Left renal pelvis (tissue), 4 donors: ENCODE measurements around the gene SIK2. TPM values are rescaled to one million over a fixed set of nuclear protein-coding genes. Genes with fewer than 3 reads are reported as not detected.

Experiments
- DNase-seq, 4 donors: peaks; one replicate each; pipeline ENCODE4 v3.0.0-alpha.2; 2013; ENCODE audit warnings: low read depth in 4 of 4, low spot score in 3 of 4
- polyA plus RNA-seq, 4 donors: library from polyadenylated mRNA; unstranded; fragments of 120-200 nt; gene quantifications; one replicate each; pipeline ENCODE4 v1.2.1, GENCODE V29; 2013; ENCODE audit not compliant: insufficient read length in 4 of 4

SIK2 gene
- polyA plus RNA-seq, 4 donors = 15.6 to 25.0 (median 20.7) TPM

- no peak for DNase-seq
Observed at GRCh38 chr11:111776398-111777093, 174.3 kb downstream of the SIK2 start.

GRCh38 chr11:111777094-111778046, 175.1 kb downstream of the SIK2 start:
- DNase-seq = peak in 1 of 4 donors; percentile 61

DNA sequence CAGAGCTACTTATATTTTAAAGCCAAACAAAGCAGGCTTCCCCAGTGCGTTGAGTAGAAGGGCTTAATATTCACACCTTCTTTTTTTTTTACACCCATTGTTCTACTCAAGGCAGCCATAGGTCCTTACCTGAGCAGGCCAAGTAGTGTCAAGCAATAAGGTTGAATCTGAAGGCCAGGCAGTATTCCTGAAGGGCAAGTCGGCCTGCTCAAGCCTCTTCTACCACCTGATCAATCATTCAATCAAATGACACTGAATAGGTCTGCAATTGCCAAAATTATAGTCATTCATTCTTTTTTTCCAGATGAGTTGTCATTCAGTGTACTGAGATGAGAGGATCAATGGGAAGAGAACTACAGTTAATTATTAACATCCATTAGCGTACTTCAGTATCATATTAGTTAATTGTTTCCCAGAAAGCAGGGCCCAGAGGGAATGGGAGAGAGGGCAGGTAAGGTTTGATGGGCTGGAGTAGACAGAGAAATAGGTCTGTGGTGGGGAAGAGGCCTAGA, 175.9 kb downstream of the SIK2 start:
- DNase-seq = no peak

DNA sequence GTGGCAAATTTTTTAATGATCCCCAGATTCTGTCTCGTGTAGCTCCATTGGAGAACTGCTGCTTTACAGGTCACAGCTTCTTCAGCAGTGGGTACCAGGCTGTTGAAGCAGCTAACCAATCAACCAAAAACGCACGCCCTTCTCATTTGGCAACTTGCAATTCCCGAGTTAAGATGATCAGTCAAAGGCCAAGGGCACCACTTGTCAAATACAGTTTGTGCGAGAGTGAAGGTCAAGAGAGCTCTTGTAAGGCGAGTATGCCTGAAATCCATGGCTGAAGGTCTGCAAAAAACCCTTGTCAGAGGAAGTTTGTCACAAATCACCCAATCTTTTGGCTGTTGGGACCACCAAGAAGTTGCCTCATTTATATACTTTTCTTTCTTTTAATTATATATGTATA, 176.9 kb downstream of the SIK2 start:
- no peak for DNase-seq

Other genes starting within 250 kb of the SIK2 start
- gene POU2AF1, start 223.2 kb upstream of the SIK2 start, polyA plus RNA-seq = 1 to 10 TPM in 1 of 4 donors, under 1 TPM in 3; 0.26 to 1.3 (median 0.51) TPM
- gene BTG4, start 90.1 kb upstream of the SIK2 start, polyA plus RNA-seq = not detected
- under 1 TPM in 2 of 4 donors, not detected in 2; 0.15 to 0.16 TPM for gene HOATZ, start 87.7 kb upstream of the SIK2 start, polyA plus RNA-seq
- gene LAYN, start 61.7 kb upstream of the SIK2 start, polyA plus RNA-seq = 1 to 10 TPM; 4.6 to 8.7 (median 7.6) TPM
- 10 to 100 TPM; 14.3 to 24.5 (median 22.1) TPM for gene PPP2R1B, start 163.9 kb downstream of the SIK2 start, polyA plus RNA-seq